Measurements from ENCODE around the gene UBAC1.
"Not testable (repeated sequence)": the region's sequence is repeated elsewhere in the genome, so short reads cannot be mapped to it uniquely, and the experiment has no call there.

UBAC1 gene

DNA sequence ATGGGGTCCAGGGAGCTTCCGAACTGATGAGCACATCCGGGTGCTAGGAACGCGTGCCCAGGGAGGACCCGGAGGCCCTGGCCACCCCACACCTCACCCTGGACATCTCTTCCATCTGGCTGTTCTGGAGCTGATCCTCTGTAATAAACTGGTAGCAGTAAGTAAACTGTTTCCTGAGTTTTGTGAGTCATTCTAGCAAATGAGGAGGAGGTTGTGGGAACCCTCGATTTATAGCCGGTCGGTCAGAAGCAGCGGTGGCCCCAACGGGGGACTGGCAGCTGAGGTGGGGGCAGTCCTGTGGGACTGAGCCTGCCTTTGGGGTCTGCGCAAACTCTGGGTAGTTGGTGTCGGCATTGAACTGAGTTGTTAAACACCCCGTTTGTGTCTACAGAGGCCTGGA, 15.4 kb upstream of the UBAC1 start:
- DNase-seq = no peak

DNA sequence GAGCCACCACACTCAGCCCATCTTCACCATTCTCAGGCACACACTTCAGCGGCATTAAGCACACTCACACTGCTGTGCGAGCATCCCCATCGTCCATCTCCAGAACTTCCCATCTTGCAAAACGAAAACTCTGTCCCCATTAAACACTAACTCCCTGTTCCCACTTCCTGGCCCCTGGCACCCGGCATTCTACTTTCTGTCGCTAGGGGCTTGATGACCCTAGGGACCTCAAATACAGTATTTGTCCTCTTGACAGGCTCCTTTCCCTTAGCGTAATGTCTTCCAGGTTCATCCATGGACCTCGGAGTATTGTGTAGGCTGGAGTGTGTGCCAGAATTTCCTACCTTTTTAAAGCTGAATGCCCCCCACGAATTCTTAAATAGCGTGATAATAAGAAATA, 14.7 kb upstream of the UBAC1 start:
- no peak for DNase-seq

DNA sequence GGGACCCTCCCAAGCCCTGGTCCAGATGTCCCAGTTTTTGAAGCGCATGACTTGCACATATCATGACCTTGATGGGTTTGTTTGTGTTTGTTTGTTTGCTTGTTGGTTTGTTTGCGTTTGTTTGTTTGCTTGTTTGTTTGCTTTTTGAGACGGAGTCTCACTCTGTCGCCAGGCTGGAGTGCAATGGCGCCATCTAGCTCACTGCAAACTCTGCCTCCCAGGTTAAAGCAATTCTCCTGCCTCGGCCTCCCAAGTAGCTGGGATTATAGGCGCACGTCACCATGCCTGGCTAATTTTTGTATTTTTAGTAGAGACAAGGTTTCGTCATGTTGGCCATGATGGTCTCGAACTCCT, 13.0 kb upstream of the UBAC1 start:
- no peak for DNase-seq

DNA sequence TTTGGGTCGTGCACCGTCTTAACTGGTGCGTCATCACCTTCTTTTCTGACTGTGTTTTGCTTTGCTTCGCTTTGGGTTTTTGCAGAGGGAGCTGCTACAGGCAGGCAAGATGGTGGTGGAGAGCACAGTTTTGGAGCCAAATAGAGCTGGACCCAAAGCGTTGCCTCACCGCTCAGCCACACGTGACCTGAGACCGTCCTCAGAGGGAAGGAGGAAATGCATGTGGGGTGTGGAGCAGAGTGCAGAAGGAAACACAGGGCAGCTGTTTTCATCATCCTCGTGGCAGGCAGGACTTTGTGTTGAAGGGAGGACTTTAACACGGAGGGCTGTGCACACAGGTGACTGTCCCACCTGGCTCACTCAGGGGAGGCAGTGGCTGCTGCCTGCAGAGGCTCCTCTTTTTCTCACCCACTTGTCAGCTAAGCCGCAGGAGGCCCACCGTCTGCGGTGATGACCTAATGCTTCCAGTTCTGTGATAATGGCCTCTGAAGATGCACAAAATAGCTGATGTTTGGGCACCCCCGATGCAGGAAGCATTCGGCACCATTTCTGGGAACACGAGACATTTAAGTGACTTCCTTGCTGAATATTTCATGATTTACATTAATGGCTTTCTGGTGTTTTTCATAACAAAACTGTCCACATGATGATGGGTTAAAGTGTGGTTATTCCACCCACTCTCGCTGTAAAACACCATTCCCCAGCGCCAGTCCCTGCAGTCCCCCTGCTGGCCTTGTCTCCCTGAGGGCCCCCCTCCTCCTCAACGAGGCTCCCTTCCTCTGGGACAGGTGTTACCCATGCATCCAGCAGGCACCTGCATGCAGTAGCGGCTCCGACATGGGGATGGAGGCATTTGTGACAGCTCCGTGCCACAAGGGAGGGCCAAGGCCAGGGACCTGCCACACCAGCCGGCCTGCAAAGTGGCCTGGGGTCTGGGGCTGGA, 12.4 kb upstream of the UBAC1 start:
- DNase-seq = peak in 1 of 2 donors; percentile 41

- peak; percentile 30 to 57 for DNase-seq
Measured at GRCh38 chr9:135971892-135972291, 10.7 kb upstream of the UBAC1 start.

GRCh38 chr9:135971111-135971766, 10.1 kb upstream of the UBAC1 start:
- no peak for DNase-seq

DNA sequence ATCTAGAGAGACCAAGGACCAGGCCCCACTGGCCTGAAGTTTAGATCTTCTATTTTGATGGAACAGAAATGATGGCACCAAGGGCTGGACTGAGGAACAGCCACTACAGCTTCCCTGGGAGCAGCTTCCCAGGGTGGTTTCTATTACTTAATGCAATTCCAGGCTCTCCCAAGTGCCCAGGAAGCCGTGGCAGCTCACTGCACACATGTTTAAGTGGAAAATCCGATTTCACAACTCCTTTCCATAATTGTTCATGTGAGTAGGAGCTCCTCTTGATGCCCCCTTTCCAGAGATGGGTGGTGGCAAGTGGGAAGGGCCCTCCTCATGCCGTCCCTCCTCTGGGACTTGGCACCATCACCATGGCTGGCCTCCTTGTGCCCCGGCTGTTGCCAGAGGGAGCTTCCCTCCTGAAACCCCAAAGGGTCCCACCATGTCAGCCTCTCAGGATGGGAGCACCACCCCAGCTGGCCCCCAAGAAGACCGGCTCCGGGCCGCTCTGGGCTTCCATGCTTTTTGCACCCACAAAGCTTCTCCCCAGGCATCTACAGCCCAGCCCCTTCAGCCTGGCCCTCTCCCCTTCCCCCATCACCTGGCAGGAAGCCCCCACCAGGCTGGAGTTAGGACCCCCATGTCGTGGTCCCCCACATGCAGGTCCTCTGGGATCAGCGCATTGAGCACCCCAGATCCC, 9.1 kb upstream of the UBAC1 start:
- no peak for DNase-seq

GRCh38 chr9:135969064-135969683, 8.0 kb upstream of the UBAC1 start:
- no peak for DNase-seq

- DNase-seq = no peak
Measured at GRCh38 chr9:135968601-135969000, 7.4 kb upstream of the UBAC1 start.

GRCh38 chr9:135968083-135968476, 6.9 kb upstream of the UBAC1 start:
- no peak for DNase-seq

DNA sequence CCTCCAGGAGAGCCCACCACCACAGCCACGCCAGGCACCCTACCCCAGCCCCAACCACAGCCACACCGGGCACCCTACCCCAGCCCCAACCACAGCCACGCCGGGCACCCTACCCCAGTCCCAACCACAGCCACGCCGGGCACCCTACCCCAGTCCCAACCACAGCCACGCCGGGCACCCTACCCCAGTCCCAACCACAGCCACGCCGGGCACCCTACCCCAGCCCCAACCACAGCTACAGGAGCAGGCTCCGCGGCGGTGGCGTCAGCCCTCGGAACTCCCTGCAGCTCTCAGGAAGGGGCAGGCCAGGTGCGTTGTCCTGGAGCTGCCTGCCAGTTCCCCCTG, 5.7 kb upstream of the UBAC1 start:
- DNase-seq = not testable (repeated sequence)

DNA sequence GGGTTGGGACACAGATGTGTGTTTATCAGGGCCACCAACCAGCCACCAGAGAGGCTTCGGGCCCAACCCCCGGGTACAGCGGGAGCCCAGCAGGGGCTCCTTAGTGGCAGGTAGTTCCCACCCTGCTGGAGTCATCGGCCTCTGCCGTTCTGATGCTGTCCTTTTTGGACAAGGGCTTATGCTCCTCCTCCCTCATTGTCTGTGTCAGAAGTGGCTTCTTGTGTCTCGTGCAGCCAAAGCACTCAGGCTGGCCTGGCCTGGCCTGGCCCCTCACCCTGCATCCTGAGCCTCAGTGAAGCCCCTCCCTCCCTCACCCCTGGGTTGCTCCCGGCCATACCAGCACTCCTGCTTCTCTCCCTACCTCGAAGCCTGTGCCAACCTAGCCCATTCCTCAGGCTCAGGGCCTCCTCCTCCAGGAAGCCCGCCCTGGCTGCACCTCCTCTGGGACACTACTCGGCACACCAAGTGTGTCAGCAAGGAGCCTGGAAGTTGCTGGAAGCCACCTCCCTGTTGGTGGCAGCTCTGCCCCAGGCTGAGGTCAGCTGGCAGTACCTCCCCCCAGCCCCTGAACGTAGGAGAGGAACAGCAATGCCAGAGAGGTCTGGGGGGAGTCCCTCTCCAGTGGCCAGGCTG, 4.1 kb upstream of the UBAC1 start:
- no peak for DNase-seq

- DNase-seq = no peak
Measured at GRCh38 chr9:135963938-135964337, 2.8 kb upstream of the UBAC1 start.

DNA sequence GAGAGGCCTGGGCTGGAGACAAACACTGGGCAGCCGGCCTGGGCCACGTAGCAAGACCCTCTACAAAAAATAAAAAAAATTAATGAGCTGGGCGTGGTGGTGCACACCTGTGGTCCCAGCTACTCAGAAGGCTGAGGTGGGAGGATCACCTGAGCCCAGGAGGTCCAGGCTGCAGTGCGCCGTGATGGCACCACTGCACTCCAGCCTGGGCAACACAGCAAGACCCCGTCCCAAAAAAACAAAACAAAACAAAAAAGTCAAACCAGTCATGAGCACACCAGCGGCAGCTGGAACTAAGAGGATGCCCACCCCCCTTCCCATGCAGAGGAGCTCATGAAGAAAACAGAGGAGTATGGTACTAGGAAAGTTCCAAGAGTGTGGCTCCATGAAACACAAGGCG, 2.2 kb upstream of the UBAC1 start:
- no peak for DNase-seq

- DNase-seq = no peak
Measured at GRCh38 chr9:135962696-135963307, 1.6 kb upstream of the UBAC1 start.

DNA sequence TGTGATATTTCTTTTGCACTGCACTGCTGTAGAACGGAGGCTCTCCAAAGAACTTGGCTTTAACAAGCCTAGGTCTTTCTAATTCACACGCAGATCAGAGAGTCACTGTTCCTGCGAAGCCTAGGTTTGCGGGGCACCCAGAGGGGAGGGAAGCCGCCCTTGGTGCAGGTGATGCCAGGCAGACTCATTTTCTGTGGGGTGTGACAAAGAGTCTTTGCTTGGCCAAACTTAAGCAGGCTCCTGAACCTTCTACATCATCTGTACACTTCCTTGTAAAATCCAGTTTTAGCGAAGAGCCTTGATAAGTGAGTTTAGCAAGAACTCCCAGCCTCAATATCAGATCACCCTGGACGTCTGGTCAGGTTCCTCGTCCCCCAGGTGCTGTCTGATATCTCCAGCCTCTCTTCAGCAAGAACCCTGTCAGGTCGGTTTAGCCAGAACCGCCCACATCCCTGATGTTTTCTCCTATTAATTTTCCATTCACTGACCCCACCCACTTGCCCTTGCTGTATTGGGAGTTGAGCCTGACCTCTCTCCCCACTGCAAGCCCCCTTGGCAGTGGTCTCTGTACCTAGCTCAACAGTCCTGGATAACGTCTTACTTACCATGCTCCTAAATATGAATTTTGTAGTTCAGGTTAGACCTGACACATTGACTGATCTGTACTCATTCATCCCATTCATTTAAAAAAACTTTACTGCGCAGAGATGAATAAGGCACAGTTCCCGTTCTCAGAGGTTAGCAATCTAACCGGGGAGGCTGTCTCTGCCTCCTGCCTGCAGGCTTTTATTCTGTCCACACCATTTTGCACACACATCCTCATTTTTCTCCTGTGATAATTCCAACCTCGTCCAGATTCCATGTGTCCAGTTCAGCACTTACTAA, 880 bp upstream of the UBAC1 start:
- no peak for DNase-seq

- peak in 1 of 2 donors; percentile 12 for DNase-seq
Measured at GRCh38 chr9:135960411-135961276, 529 bp downstream of the UBAC1 start.

GRCh38 chr9:135959814-135960213, 1.4 kb downstream of the UBAC1 start:
- DNase-seq = no peak

DNA sequence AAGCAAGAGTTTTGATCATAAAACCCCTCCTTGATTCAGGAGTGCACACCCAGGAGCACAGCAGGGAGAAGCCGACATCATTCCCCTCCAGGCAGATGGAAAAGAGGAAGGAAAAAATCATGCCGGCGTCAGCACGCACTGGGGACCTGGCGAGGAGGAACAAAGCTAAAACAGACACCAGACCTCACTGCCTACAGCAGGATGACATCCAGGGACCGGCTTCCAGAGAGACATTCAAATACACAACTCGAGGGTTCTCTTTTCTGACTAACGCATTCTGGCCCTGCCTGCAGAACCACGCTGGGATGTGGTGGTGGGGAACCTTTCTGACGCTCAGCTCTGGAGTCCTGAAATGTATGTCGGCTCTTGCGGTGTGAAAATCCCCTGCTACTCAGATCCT, 2.7 kb downstream of the UBAC1 start:
- DNase-seq = no peak

DNA sequence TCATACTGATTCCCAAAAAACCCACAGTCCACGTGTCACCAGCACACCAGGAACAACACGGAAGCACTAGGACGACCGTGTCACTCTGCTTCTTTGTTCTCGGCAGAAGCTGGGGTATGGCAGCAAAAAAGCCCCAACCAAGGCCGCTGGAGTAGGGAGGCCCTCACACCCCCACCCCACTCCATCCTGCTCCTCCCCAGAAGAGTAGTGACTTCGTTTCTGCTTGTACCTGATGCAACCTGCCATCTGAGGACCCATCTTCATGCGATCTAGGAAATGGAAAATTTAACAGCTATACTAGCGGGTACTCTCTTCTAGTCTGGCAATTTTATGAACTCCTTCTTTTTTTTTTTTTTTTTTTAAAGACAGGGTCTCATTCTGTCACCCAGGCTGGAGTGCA, 3.7 kb downstream of the UBAC1 start:
- no peak for DNase-seq

GRCh38 chr9:135956802-135957174, 4.4 kb downstream of the UBAC1 start:
- no peak for DNase-seq
